Activated T-cell treated with anti-CD3 and anti-CD28 coated beads for 48 hours (primary cell): ENCODE results near the gene ZNF839.
"Not testable (repeated sequence)": the region's sequence is repeated elsewhere in the genome, so short reads cannot be mapped to it uniquely, and the experiment has no call there.

Experiments
- DNase-seq: peaks from one replicate; pipeline ENCODE4 v3.0.0-alpha.2; 2020; ENCODE audit warnings: low read depth

ZNF839 gene

GRCh38 chr14:102342238-102342637 is 22.7 kb downstream of the ZNF839 start:
- DNase-seq, result no peak

DNA sequence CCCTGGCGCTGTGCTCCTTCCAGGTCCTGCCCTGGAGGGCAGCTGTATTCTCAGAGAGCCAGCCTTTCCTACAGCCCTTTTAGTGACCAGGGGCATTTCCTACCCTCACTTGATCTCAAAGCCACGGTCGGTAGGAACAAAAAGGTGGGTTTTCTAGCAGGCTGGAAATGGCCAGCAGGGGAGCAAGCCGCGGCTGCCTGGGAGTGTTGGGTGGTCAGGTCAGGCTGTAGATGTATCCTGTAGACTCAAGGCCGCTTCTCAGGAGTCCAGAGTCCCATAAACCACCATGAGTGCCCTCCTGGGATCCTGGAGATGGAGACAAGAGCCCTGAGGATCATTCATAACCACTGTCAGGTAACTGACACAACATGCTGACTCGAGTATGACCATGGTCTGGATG is 24.5 kb downstream of the ZNF839 start:
- no peak for DNase-seq

GRCh38 chr14:102344485-102344884 is 24.9 kb downstream of the ZNF839 start:
- no peak for DNase-seq

DNA sequence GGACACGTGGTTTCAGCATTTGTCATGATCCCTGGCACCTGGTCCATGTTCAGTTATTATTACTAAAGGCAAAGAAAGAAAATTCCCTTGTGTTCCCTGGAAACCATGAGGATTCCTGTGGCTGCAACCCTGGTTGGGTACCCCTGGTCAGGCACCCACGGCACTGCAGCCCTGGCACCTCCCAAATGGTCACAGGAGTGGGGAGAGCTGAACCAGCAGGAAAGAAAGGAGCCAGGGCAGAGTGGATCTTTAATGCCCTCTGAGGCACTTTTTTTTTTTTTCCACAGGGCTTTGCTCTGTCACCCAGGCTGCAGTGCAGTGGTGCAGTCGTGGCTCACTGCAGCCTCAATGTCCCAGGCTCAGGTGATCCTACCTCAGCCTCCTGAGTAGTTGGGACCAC is 25.7 kb downstream of the ZNF839 start:
- no peak for DNase-seq

DNA sequence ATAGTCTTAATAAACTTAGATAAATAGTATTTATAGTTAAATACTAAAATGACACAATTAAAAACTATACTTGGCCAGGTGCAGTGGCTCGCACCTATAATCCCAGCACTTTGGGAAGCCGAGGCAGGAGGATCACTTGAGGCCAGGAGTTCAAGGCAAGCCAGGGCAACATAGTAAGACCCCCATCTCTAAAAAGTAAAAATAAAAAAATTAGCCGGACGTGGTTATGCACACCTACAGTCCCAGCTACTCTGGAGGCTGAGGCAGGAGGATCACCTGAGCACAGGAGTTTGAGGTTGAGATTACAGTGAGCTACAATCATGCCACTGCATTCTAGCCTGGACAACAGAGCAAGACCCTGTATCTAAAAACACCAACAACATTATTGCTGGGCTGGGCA is 27.1 kb downstream of the ZNF839 start:
- no peak for DNase-seq

GRCh38 chr14:102348376-102348775 is 28.8 kb downstream of the ZNF839 start:
- DNase-seq, result no peak

- DNase-seq, result no peak
Observed at GRCh38 chr14:102351023-102351422, 31.5 kb downstream of the ZNF839 start.

DNA sequence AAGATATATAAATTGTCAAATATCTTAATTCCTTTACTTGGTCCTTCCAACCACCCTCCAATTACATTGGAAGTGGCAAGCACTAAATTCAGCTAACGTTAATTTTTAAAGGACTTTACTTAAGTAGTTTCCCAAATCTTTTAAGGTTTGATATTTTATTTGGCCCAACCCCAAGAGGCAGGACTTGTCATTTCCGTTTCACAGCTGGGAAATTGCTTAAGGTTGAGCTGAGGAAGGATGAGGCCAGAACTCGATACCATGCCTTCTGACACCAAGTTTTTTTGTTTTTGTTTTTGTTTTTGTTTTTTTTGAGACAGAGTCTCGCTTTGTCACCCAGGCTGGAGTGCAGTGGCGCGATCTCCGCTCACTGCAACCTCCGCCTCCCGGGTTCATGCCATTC is 32.0 kb downstream of the ZNF839 start:
- DNase-seq, result not testable (repeated sequence)

- DNase-seq, result no peak
Observed at GRCh38 chr14:102352213-102352612, 32.7 kb downstream of the ZNF839 start.

DNA sequence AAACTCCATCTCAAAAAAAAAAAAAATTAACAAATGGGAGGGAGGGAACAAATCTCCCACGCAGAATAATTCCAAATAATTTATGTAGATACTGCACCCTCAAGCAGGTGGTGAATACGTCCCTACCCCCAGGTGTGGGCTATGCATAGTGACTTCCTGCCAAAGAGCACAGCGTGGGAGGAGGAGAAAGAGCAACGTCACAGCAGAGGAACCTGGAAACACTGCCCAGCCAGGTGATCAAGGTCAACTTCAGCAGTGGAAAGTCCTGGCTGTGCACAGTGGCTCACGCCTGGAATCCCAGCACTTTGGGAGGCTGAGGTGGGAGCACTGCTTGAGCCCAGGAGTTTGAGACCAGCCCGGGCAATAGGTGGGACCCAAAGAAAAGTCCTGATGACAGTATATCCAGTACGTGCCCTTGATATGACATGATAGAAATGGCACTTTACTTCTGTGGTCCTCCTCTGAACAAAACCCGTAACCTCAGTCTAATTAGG is 33.6 kb downstream of the ZNF839 start:
- no peak for DNase-seq

- DNase-seq, result no peak
Observed at GRCh38 chr14:102356280-102356679, 36.7 kb downstream of the ZNF839 start.

DNA sequence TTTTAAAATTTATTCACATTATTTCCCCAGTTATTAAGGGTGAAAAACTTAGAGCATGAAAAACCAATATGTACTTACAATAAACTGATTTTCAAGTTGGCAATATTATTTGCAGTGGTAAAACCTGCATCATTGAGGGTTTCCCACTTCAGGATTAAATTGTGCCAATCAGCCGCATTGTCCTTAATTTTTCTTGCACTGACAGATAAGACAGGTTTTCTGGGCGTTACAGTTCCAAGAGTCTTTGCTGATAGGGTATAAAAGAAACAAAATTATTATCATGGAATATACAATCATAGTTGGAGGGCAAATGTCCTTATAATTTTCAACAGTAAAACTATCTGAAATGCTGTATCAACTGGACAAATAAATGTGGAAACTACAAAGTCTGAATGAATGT is 39.8 kb downstream of the ZNF839 start:
- no peak for DNase-seq

GRCh38 chr14:102360388-102360787 is 40.8 kb downstream of the ZNF839 start:
- no peak for DNase-seq

GRCh38 chr14:102362084-102362483 is 42.5 kb downstream of the ZNF839 start:
- peak; percentile 42 for DNase-seq

DNA sequence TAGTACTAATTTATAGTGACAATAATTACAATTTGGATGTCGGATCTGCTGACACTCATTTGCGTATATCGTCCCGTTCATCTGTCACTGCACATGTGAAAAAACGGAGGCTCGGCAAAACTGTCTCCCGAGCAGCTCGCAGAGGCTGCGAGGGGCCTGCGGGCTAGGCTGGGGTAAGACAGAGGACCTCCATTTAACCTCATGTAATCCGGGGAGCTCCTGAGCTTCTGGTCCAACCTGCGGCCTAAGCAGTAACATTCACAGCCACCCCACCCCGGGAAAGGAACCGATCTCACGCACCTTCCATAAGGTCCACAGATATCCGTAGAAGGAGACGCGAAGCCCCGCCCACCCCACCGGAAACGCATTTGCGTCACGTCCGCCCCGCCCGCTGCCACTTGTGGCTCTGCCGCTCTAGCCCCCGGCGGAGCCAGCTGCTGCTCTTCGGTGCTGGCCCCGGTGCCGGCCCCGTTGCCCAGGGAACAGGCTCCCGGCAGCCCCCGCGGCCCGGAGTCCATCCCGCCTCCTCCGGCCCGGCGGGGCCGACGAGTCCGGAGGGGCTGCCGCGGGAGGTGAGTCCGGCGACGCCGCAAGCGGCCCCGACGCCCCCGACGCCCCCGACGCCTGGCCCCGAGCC is 43.1 kb downstream of the ZNF839 start, which contains the start of the genes CINP and TECPR2:
Gene CINP (minus strand): TSS at position 346 of the 637 bp plus-strand sequence. CDS start 39 bp downstream, at position 307.
Gene TECPR2 (plus strand): TSS at position 397 of the 637 bp plus-strand sequence. CDS start 13,781 bp downstream, outside the sequence.
- DNase-seq, result peak; percentile 96

DNA sequence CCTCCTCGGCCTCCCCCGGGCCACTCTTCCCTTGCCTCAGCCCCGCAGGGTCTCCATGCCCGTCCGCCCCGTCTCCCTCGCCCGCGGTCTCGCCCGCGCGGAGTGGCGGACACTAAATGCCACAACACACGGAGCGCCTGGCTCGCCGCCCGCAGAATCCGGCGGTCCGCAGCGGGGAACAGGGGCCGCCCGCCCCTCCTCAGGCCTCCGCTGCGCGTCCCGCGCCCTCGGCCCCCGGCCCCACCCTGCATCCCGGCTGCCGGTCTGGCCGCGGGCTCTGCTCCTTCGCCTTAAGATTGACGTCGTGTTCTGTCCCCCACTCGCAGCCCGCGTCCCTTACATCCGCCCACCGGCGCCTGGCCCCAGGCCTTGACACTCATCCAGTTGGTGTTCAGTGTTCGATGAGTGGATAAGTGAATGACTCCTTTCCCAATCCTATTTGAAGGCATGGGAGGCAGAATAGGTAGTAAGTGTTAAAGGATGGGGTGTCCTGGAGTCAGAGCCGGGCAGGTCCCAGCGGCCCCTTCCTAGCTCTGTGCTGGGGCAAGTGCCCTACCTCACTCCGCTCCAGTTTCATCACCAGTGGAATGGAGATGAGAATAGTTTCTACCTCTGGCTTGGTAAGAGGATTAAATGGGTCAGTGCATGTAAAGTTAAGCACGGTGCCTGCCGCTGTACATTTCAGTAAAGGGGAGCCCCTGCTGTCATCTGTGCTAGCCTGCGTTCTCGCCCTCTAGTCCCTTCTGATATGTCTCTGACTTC is 43.8 kb downstream of the ZNF839 start:
- DNase-seq, result peak; percentile 21

DNA sequence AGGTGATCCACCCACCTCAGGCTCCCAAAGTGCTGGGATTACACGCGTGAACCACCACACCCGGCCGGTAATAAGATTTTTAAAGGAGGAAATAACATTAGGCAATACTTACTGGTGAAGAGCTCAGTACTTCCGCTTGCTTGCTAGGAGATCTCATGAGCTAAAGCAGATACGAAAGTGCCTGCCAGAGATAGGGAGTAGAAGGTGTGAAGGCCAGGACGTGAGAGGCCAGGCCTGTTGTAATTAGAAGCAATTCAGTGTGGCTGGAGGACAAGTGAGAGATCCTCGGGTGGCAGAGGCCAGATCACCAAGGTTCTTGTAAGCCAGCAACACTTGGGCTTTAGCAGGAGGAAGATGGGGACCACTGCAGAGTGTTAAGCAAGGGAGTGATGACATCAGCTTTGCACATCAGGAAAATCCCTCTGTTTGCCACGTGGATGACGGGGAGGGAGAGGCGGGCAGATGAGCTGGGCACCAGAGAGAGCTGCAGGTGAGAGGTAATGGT is 50.8 kb downstream of the ZNF839 start:
- no peak for DNase-seq

DNA sequence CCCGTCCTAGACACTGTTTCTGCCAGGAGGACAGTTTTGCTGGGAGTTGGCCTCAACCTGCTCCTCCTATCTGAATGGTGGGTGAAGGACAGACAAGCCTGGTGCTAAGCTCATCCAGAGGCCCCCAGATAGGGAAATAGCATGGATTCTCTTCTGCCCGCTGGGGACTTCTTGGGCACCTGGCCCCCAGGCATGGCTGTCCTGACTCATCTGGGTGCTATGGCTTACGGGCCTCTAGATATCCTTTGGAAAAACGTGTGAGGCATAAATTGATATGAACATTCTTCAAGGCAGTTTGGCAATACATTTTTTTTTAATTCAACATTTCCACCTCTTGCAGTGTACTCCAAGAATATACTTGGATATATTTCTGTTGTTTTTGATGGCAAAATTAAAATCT is 51.8 kb downstream of the ZNF839 start:
- DNase-seq, result no peak

GRCh38 chr14:102373110-102373509 is 53.6 kb downstream of the ZNF839 start:
- no peak for DNase-seq

DNA sequence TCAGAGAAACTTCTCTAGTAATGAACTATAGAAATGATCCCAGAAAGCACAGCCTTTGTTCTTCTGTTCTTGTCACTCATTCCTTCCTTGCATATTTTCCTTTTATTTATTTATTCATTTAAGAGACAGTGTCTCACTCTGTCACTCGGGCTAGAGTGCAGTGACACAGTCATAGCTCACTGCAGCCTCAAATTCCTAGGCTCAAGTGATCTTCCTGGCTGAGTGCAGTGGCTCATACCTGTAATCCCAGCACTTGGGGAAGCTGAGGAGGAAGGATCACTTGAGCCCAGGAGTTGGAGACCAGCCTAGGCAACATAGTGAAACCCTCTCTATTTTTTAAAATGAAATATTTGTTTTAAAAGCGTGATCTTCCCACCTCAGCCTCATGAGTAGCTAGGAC is 54.7 kb downstream of the ZNF839 start:
- no peak for DNase-seq

DNA sequence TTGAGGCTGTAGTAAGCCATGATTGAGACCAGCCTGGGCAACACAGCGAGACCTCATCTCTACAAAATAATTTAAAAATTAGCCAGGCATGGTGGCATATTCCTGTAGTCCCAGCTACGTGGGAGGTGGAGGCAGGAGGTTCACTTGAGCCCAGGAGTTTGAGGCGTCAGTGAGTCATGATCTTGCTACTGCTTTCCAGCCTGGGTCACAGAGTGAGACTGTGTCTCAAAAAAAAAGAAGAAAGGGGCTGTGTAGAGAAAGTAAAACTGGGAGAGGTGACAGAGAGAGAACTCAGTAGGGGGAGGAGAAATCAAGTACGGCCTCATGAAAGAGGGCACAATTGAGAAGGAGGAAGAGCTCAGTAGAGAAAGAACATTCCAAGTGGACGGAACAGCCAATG is 55.6 kb downstream of the ZNF839 start:
- no peak for DNase-seq

GRCh38 chr14:102377696-102378095 is 58.1 kb downstream of the ZNF839 start:
- DNase-seq, result no peak

DNA sequence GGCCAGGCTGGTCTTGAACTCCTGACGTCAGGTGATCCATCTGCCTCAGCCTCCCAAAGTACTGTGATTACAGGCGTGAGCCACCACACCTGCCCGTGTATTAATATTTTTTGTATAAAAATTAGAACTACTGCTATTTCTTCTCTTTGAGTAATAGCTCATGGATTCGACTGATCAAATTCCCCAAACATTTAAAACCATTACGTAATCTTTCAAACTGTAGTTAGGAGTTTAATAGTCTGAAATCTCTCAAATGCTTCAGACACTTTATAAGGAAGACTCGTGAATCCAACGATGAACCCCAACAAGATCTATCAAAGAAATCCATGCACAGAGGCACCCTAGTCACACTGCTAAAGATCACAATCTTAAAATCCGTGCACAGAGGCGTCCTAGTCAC is 59.3 kb downstream of the ZNF839 start:
- DNase-seq, result no peak
